ENCODE data around the gene MAGI1.

GRCh38 chr3:65560901-65561300 lies 477.8 kb downstream of the MAGI1 start:
- TF ChIP-seq CTCF (IDR thresholded peaks at IDR 0.05) (no peak), POLR2A (IDR thresholded peaks at IDR 0.05) (no peak)
